Osteocyte (in vitro differentiated cells): ENCODE data around the gene UMOD. TPM values are rescaled to one million over a fixed set of nuclear protein-coding genes. Genes with fewer than 3 reads are reported as not detected.

Experiments used
- DNase-seq: peaks from one replicate; pipeline ENCODE4 v3.0.0; 2021; ENCODE audit warnings: mixed read lengths; ENCODE audit not compliant: unreplicated experiment; ENCODE audit errors: extremely low spot score
- H3K27ac Mint-ChIP-seq: one replicate; pipeline ENCODE4 v1.8.0; 2021; ENCODE audit warnings: mild to moderate bottlenecking, mixed read lengths; ENCODE audit not compliant: unreplicated experiment
- H3K27me3 Mint-ChIP-seq: one replicate; pipeline ENCODE4 v1.8.0; 2021; ENCODE audit warnings: mixed read lengths; ENCODE audit not compliant: unreplicated experiment
- H3K36me3 Mint-ChIP-seq: one replicate; pipeline ENCODE4 v1.8.0; 2021; ENCODE audit warnings: mixed read lengths; ENCODE audit not compliant: unreplicated experiment
- H3K4me1 Mint-ChIP-seq: one replicate; pipeline ENCODE4 v1.8.0; 2021; ENCODE audit warnings: mixed read lengths; ENCODE audit not compliant: unreplicated experiment
- H3K4me3 Mint-ChIP-seq: one replicate; pipeline ENCODE4 v1.8.0; 2021; ENCODE audit warnings: mild to moderate bottlenecking, moderate library complexity, mixed read lengths; ENCODE audit not compliant: unreplicated experiment
- H3K9me3 Mint-ChIP-seq: one replicate; pipeline ENCODE4 v1.8.0; 2021; ENCODE audit warnings: mixed read lengths; ENCODE audit not compliant: unreplicated experiment
- CTCF ChIP-seq: fragments of 200-600 bp; sonication (generic); IDR thresholded peaks from 2 replicates; pipeline ENCODE4 v1.5.0; 2021; ENCODE audit warnings: antibody characterized with exemption, mild to moderate bottlenecking, moderate library complexity
- total RNA-seq: library from RNA; stranded (reverse); gene quantifications from 2 replicates; pipeline ENCODE4 v1.2.1, GENCODE V29; 2021

Gene UMOD
- total RNA-seq, 1 donor from 2014 or later: not detected

- H3K4me3 Mint-ChIP-seq: no peak overlapping the region
- no peaks in the 10 kb centered on the region for H3K27me3 Mint-ChIP-seq
- DNase-seq: no peak
- H3K27ac Mint-ChIP-seq: no peak overlapping the region
- TF ChIP-seq CTCF: no peak
- H3K36me3 Mint-ChIP-seq: no peaks in the 10 kb centered on the region
- peaks cover 6% of the 10 kb centered on the region for H3K9me3 Mint-ChIP-seq
- no peaks in the 10 kb centered on the region for H3K4me1 Mint-ChIP-seq
These were observed 11.5 kb upstream of the UMOD start for GRCh38 chr16:20364051-20364450.

- no peaks in the 10 kb centered on the region for H3K27me3 Mint-ChIP-seq
- no peak for DNase-seq
- H3K4me3 Mint-ChIP-seq: no peak overlapping the region
These were observed 10.7 kb upstream of the UMOD start for GRCh38 chr16:20363191-20363590.

GRCh38 chr16:20359997-20360396, 7.5 kb upstream of the UMOD start:
- no peak for DNase-seq
- Mint-ChIP-seq H3K4me3 (no peak overlapping the region), H3K36me3 (no peaks in the 10 kb centered on the region), H3K27ac (no peak overlapping the region), H3K9me3 (peaks cover 4% of the 10 kb centered on the region), H3K4me1 (no peaks in the 10 kb centered on the region), H3K27me3 (no peaks in the 10 kb centered on the region)
- no peak for TF ChIP-seq CTCF

More at GRCh38 chr16:20363191-20363590, 10.7 kb upstream of the UMOD start:
- Mint-ChIP-seq H3K36me3 (no peaks in the 10 kb centered on the region), H3K4me1 (no peaks in the 10 kb centered on the region), H3K9me3 (peaks cover 6% of the 10 kb centered on the region), H3K27ac (no peak overlapping the region)
- no peak for TF ChIP-seq CTCF

- no peaks in the 10 kb centered on the region for H3K27me3 Mint-ChIP-seq
- H3K9me3 Mint-ChIP-seq: peaks cover 7% of the 10 kb centered on the region
- no peaks in the 10 kb centered on the region for H3K4me1 Mint-ChIP-seq
- no peaks in the 10 kb centered on the region for H3K36me3 Mint-ChIP-seq
- H3K27ac Mint-ChIP-seq: no peak overlapping the region
- no peak for TF ChIP-seq CTCF
- no peak for DNase-seq
- H3K4me3 Mint-ChIP-seq: no peak overlapping the region
These were observed 2.7 kb upstream of the UMOD start for GRCh38 chr16:20355114-20355782.

- DNase-seq: no peak
- H3K9me3 Mint-ChIP-seq: peaks cover 7% of the 10 kb centered on the region
- no peak overlapping the region for H3K27ac Mint-ChIP-seq
- no peaks in the 10 kb centered on the region for H3K27me3 Mint-ChIP-seq
- TF ChIP-seq CTCF: no peak
- no peaks in the 10 kb centered on the region for H3K36me3 Mint-ChIP-seq
- no peaks in the 10 kb centered on the region for H3K4me1 Mint-ChIP-seq
- no peak overlapping the region for H3K4me3 Mint-ChIP-seq
These were observed 864 bp upstream of the UMOD start for GRCh38 chr16:20353379-20353778.
